ENCODE measurements around the gene TMCC1.

DNA sequence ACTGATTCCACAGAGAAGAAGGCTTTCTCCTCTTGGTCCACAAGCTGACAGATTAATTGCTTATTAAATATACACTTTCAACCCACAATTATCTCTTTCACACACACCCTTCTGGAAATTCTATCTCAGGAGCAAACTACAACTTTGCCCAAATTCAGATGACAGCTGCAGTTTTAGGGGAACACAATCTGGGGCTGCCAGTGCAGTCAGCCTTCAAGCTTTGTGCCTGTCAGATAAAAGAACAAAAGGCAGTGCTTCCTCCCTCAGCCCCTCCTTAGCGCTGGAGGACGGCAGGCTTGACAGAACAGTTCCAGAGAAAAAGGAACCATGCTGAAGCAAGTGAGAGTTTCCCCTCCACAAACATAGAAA is 99.6 kb downstream of the TMCC1 start:
- TF ChIP-seq REST (IDR thresholded peaks at IDR 0.05; ENCODE audit: insufficient read depth in 1 of 2, low read depth in 2 of 2, low read length in 2 of 2) (no peak), SIN3A (IDR thresholded peaks at IDR 0.05; ENCODE audit: borderline replicate concordance, insufficient read depth, low read length) (no peak)
